Neuronal stem cell (in vitro differentiated cells): ENCODE results near the gene JAKMIP2.
"Not testable (repeated sequence)": the region's sequence is repeated elsewhere in the genome, so short reads cannot be mapped to it uniquely, and the experiment has no call there.

Experiments
- DNase-seq: peaks from one replicate; pipeline ENCODE4 v3.0.0-alpha.2; 2013; ENCODE audit warnings: low spot score
- H2AFZ ChIP-seq: one replicate; pipeline ENCODE4 v1.6.1; 2013; ENCODE audit warnings: mild to moderate bottlenecking, low read length, inconsistent platforms
- H2AK5ac ChIP-seq: 2 replicates; pipeline ENCODE4 v1.6.1; 2013; ENCODE audit warnings: low read depth, mild to moderate bottlenecking, inconsistent platforms, low read length, moderate library complexity, mixed read lengths
- H2BK120ac ChIP-seq: 2 replicates; pipeline ENCODE4 v1.6.1; 2013; ENCODE audit warnings: low read depth, mild to moderate bottlenecking, inconsistent platforms, low read length, moderate library complexity, mixed read lengths
- H2BK12ac ChIP-seq: one replicate; pipeline ENCODE4 v1.6.1; 2013; ENCODE audit warnings: low read length, inconsistent platforms
- H2BK15ac ChIP-seq: 2 replicates; pipeline ENCODE4 v1.6.1; 2013; ENCODE audit warnings: mild to moderate bottlenecking, low read length, inconsistent platforms, mixed read lengths
- H2BK5ac ChIP-seq: one replicate; pipeline ENCODE4 v1.6.1; 2013; ENCODE audit warnings: inconsistent platforms, mild to moderate bottlenecking, low read length, moderate library complexity
- H3K14ac ChIP-seq: one replicate; pipeline ENCODE4 v1.6.1; 2013; ENCODE audit warnings: low read length, inconsistent platforms
- H3K18ac ChIP-seq: 2 replicates; pipeline ENCODE4 v1.6.1; 2013; ENCODE audit warnings: low read length, inconsistent platforms
- H3K23ac ChIP-seq: 2 replicates; pipeline ENCODE4 v1.6.1; 2013; ENCODE audit warnings: low read depth, mild to moderate bottlenecking, mixed read lengths, low read length, inconsistent platforms; ENCODE audit not compliant: poor library complexity
- H3K27ac ChIP-seq: replicated peaks from 3 replicates; pipeline ENCODE4 v1.5.1; 2013; ENCODE audit warnings: low read length, inconsistent platforms
- H3K27me3 ChIP-seq, 3 experiments: 2 replicates each; pipeline ENCODE4 v1.6.1; 2013; ENCODE audit warnings: low read length in 3 of 3, mild to moderate bottlenecking in 2 of 3, inconsistent platforms in 1 of 3, low read depth in 1 of 3, mixed read lengths in 1 of 3, moderate library complexity in 1 of 3; ENCODE audit not compliant: control insufficient read depth in 3 of 3, insufficient read depth in 3 of 3
- H3K36me3 ChIP-seq, 2 donors: replicated peaks in 1 of 2; 2 replicates each; pipeline ENCODE4 v1.6.1; 2013; ENCODE audit warnings: low read length in 2 of 2; ENCODE audit not compliant: control insufficient read depth in 2 of 2, insufficient read depth in 2 of 2
- H3K4ac ChIP-seq: 2 replicates; pipeline ENCODE4 v1.6.1; 2013; ENCODE audit warnings: inconsistent platforms, mild to moderate bottlenecking, low read length, moderate library complexity
- H3K4me1 ChIP-seq, 2 donors: 1 replicate in 1 of 2; 2 replicates in 1 of 2; pipeline ENCODE4 v1.6.1; 2013; ENCODE audit warnings: low read length in 2 of 2, low read depth in 1 of 2; ENCODE audit not compliant: control insufficient read depth in 2 of 2, insufficient read depth in 1 of 2
- H3K4me2 ChIP-seq: one replicate; pipeline ENCODE4 v1.6.1; 2013; ENCODE audit warnings: mild to moderate bottlenecking, low read length, inconsistent platforms; ENCODE audit not compliant: insufficient read depth, poor library complexity, severe bottlenecking
- H3K4me3 ChIP-seq, 2 donors: 2 replicates each; pipeline ENCODE4 v1.5.1; 2013; ENCODE audit warnings: low read length in 2 of 2, mild to moderate bottlenecking in 2 of 2, inconsistent platforms in 1 of 2, moderate library complexity in 1 of 2
- H3K79me1 ChIP-seq: one replicate; pipeline ENCODE4 v1.6.1; 2013; ENCODE audit warnings: low read depth, mild to moderate bottlenecking, inconsistent platforms, low read length, moderate library complexity
- H3K9ac ChIP-seq: one replicate; pipeline ENCODE4 v1.6.1; 2013; ENCODE audit warnings: mild to moderate bottlenecking, low read depth, low read length, inconsistent platforms; ENCODE audit not compliant: poor library complexity
- H3K9me3 ChIP-seq, 2 donors: replicated peaks in 1 of 2; 2 replicates each; pipeline versions ENCODE3 to v1.6.1; 2013; ENCODE audit warnings: low read length in 2 of 2, mild to moderate bottlenecking in 2 of 2, inconsistent platforms in 1 of 2, low read depth in 1 of 2, mixed read lengths in 1 of 2, moderate library complexity in 1 of 2; ENCODE audit not compliant: control insufficient read depth in 2 of 2, insufficient read depth in 1 of 2
- H4K8ac ChIP-seq: one replicate; pipeline ENCODE4 v1.6.1; 2013; ENCODE audit warnings: low read depth, mild to moderate bottlenecking, inconsistent platforms, low read length, moderate library complexity
- H4K91ac ChIP-seq: one replicate; pipeline ENCODE4 v1.6.1; 2013; ENCODE audit warnings: low read length, low read depth, mild to moderate bottlenecking, inconsistent platforms; ENCODE audit not compliant: poor library complexity
- WGBS, 2 donors: extraction: QIAGEN DNeasy Blood & Tissue Kit; methylation state at CpG; one replicate each; pipeline ENCODE4 v1.1.7; 2013; ENCODE audit warnings: missing lambda C conversion rate in 2 of 2, mixed read lengths in 1 of 2; ENCODE audit not compliant: insufficient read length in 2 of 2, insufficient replicate concordance in 1 of 2; ENCODE audit errors: extremely low coverage in 2 of 2; 5-methylcytosine and 5-hydroxymethylcytosine counted together

JAKMIP2 gene

GRCh38 chr5:147582272-147582671 is 200.3 kb downstream of the JAKMIP2 start:
- H2BK12ac ChIP-seq, H4K91ac ChIP-seq, H2AK5ac ChIP-seq, H3K23ac ChIP-seq, H2AFZ ChIP-seq, H2BK15ac ChIP-seq, H3K4ac ChIP-seq, H3K4me1 ChIP-seq, H3K27ac ChIP-seq, H3K36me3 ChIP-seq, H3K4me2 ChIP-seq, H3K27me3 ChIP-seq, H2BK5ac ChIP-seq, H3K9me3 ChIP-seq, DNase-seq, H3K14ac ChIP-seq, H3K4me3 ChIP-seq, H4K8ac ChIP-seq, H3K18ac ChIP-seq, H3K9ac ChIP-seq, H3K79me1 ChIP-seq, H2BK120ac ChIP-seq: not testable (repeated sequence)
- WGBS, 2 donors: no CpG with 5 or more reads among the region's 6 CpGs

DNA sequence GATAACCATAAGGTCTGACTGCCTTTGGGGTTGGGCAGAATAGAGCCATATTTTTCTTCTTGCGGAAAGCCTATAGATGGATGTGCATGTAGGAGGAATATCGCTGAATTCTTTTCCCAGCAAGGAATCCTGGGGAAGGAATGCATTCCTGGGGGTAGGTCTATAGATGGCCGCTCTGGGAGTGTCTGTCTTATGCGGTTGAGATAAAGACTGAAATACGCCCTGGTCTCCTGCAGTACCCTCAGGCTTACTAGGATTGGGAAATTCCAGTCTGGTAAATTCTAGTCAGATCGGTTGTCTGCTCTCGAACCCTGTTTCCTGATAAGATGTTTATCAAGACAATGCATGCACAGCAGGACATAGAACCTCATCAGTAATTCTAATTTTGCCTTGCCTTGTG is 202.1 kb downstream of the JAKMIP2 start:
- H3K4me2 ChIP-seq, H2AK5ac ChIP-seq, H3K27me3 ChIP-seq, H3K4me1 ChIP-seq, H3K27ac ChIP-seq, H2BK15ac ChIP-seq, H3K79me1 ChIP-seq, H4K91ac ChIP-seq, H2BK12ac ChIP-seq, H3K14ac ChIP-seq, H4K8ac ChIP-seq, H3K4me3 ChIP-seq, H3K36me3 ChIP-seq, H2BK120ac ChIP-seq, DNase-seq, H2AFZ ChIP-seq, H3K9ac ChIP-seq, H3K18ac ChIP-seq, H3K9me3 ChIP-seq, H3K23ac ChIP-seq, H3K4ac ChIP-seq, H2BK5ac ChIP-seq: not testable (repeated sequence)
- WGBS, 2 donors: no CpG with 5 or more reads among the region's 7 CpGs

- Histone ChIP-seq H3K36me3 (no peaks in the 10 kb centered on the region), H3K9ac (no peak overlapping the region), H2AK5ac (no peak overlapping the region), H3K14ac (no peak overlapping the region), H3K27ac (no peak overlapping the region), H3K23ac (no peak overlapping the region), H4K8ac (no peak overlapping the region), H3K27me3 (no peaks in the 10 kb centered on the region), H3K4me2 (no peak overlapping the region), H2AFZ (peak overlapping the region; percentile 76), H3K18ac (no peak overlapping the region), H3K4me1 (peaks cover 4 to 6% of the 10 kb centered on the region in 2 donors), H3K4me3 (peak overlapping the region in 1 of 2 donors; percentile 34), H3K4ac (no peak overlapping the region), H2BK5ac (no peak overlapping the region), H2BK120ac (no peak overlapping the region), H3K9me3 (peaks cover 1 to 9% of the 10 kb centered on the region in 2 donors), H4K91ac (no peak overlapping the region), H2BK12ac (no peak overlapping the region), H3K79me1 (peaks cover 1% of the 10 kb centered on the region), H2BK15ac (no peak overlapping the region)
- WGBS, 2 donors: no CpG with 5 or more reads among the region's 8 CpGs
- DNase-seq: no peak
These were observed 204.1 kb downstream of the JAKMIP2 start for GRCh38 chr5:147578228-147579024.

DNA sequence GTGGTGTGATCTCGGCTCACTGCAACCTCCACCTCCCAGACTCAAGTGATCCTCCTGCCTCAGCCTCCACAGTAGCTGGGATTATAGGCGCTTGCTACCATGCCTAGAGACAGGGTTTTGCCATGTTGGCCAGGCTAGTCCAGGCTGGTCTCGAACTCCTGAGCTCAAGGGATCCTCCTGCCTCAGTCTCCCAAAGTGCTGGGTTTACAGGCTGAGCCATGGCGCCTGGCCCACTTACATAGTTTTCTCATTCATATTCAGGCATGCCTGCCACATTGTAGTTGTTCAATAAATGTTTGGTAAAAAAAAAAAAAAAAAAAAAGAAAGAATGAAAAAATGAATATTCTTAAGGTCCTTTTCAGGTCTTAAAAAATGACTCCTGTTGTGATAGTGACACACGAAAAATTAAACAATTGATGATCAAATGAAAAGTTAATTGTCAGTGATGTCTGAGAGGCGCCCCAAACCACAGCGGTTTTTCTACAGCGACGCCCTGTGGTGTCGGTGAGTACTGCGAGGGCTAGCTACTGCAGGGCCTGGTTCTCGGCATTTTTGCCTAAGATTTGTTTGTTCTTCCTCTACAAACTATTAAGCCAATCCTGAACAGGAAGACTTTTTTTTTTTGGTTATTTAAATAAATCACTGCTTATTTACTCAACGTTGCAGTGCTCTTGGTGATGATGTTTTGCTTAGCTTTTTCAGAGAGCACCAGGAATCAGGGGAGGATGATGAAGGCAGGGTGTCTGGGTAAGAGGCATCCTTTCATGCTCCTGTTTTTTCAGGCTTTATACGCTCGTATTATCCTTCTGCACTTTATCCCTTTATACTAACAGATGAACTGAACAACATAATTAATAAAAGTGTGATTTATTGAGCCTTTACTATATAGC is 205.6 kb downstream of the JAKMIP2 start:
- H2BK120ac ChIP-seq: no peak overlapping the region
- H3K4me2 ChIP-seq: no peak overlapping the region
- H3K9ac ChIP-seq: no peak overlapping the region
- H3K14ac ChIP-seq: no peak overlapping the region
- no peak overlapping the region for H3K4me3 ChIP-seq
- H2AK5ac ChIP-seq: no peak overlapping the region
- peaks cover 1 to 9% of the 10 kb centered on the region in 2 donors for H3K9me3 ChIP-seq
- H2BK12ac ChIP-seq: peak overlapping the region; percentile 85
- H3K79me1 ChIP-seq: peaks cover 1% of the 10 kb centered on the region
- DNase-seq: no peak
- no peak overlapping the region for H2BK15ac ChIP-seq
- no CpG with 5 or more reads among the region's 15 CpGs for WGBS, 2 donors
- H3K27ac ChIP-seq: no peak overlapping the region
- H3K4ac ChIP-seq: no peak overlapping the region
- H2BK5ac ChIP-seq: no peak overlapping the region
- H3K18ac ChIP-seq: peak overlapping the region; percentile 54
- H4K91ac ChIP-seq: no peak overlapping the region
- no peak overlapping the region for H3K23ac ChIP-seq
- peaks cover 4 to 14% of the 10 kb centered on the region in 2 donors for H3K4me1 ChIP-seq
- no peaks in the 10 kb centered on the region for H3K27me3 ChIP-seq
- H3K36me3 ChIP-seq: no peaks in the 10 kb centered on the region
- no peak overlapping the region for H4K8ac ChIP-seq
- peak overlapping the region; percentile 56 for H2AFZ ChIP-seq
